Raji (cell line): Measurements from ENCODE around the gene STAM2.

ENCODE experiments used
- POLR2A ChIP-seq: IDR thresholded peaks from 2 replicates; pipeline ENCODE4 v1.6.1; 2011; ENCODE audit warnings: low read depth, low read length, control low read depth; ENCODE audit not compliant: insufficient read depth

Gene STAM2

GRCh38 chr2:152175368-152176112 is at the start of gene STAM2:
STAM2 (minus strand) TSS chr2:152175763; CDS start chr2:152175642, 121 bp downstream.
- peak; percentile 78 for TF ChIP-seq POLR2A

GRCh38 chr2:152223977-152224376 is 48.4 kb upstream of the STAM2 start:
- no peak for TF ChIP-seq POLR2A

GRCh38 chr2:152222975-152223637 is 47.5 kb upstream of the STAM2 start:
- TF ChIP-seq POLR2A, result no peak

- no peak for TF ChIP-seq POLR2A
Observed at GRCh38 chr2:152221839-152222238, 46.3 kb upstream of the STAM2 start.

GRCh38 chr2:152219077-152219828 is 43.7 kb upstream of the STAM2 start:
- no peak for TF ChIP-seq POLR2A

GRCh38 chr2:152201466-152201830 is 25.9 kb upstream of the STAM2 start:
- TF ChIP-seq POLR2A, result no peak

- no peak for TF ChIP-seq POLR2A
Observed at GRCh38 chr2:152200565-152201465, 25.3 kb upstream of the STAM2 start.

- no peak for TF ChIP-seq POLR2A
Observed at GRCh38 chr2:152200101-152200500, 24.5 kb upstream of the STAM2 start.

GRCh38 chr2:152198499-152198898 is 22.9 kb upstream of the STAM2 start:
- no peak for TF ChIP-seq POLR2A

- TF ChIP-seq POLR2A, result no peak
Observed at GRCh38 chr2:152189622-152190495, 14.3 kb upstream of the STAM2 start.

- no peak for TF ChIP-seq POLR2A
Observed at GRCh38 chr2:152186262-152186661, 10.7 kb upstream of the STAM2 start.

GRCh38 chr2:152183401-152184073 is 8.0 kb upstream of the STAM2 start:
- TF ChIP-seq POLR2A, result no peak

GRCh38 chr2:152176113-152176714 is 651 bp upstream of the STAM2 start:
- no peak for TF ChIP-seq POLR2A
